ENCODE results near the gene ULBP3. TPM values are rescaled to one million over a fixed set of nuclear protein-coding genes. Genes with fewer than 3 reads are reported as not detected.

The ULBP3 gene
- total RNA-seq (under 1 TPM; 0.39 to 0.75 TPM), polyA plus RNA-seq (under 1 TPM in 1 of 2 donors, not detected in 1; 0.41 TPM)
- long read RNA-seq, donor 1, partial matches to known transcripts, result 0 of 1 reads
- long read RNA-seq, donor 1, other reads (novel, unspliced or antisense), result 0 of 1 reads
- long read RNA-seq, donor 2, result 0 reads

GRCh38 chr6:150068720-150069648 is at the start of gene ULBP3:
TSS of gene ULBP3 (minus strand) at chr6:150069121. CDS start at chr6:150069066, 55 bp downstream.
- Histone ChIP-seq H3K9me3 (ENCODE audit: control insufficient read depth, low read length) (no peaks in the 10 kb centered on the region), H3K4me1 (ENCODE audit: control insufficient read depth in 1 of 2, insufficient read depth in 2 of 2, low read length in 2 of 2) (no peaks in the 10 kb centered on the region), H3K27ac (ENCODE audit: low read depth in 1 of 2, low read length in 2 of 2) (peak within 1 kb of the TSS in 1 of 2 donors; percentile 29), H3K4me3 (ENCODE audit: low read length in 2 of 2) (peak within 1 kb of the TSS; percentile 37 to 84), H3K27me3 (ENCODE audit: control insufficient read depth in 1 of 2, insufficient read depth in 2 of 2, low read length in 1 of 2) (no peaks in the 10 kb centered on the region), H3K36me3 (ENCODE audit: control insufficient read depth in 1 of 2, insufficient read depth in 2 of 2, low read length in 1 of 2) (no peaks in the 10 kb centered on the region)
- intact Hi-C loops (cut with DNase I), result no loop called here
- WGBS, 2 donors, result 5 to 6% methylated on average over 61 to 72 of the region's 72 CpGs
- peak; percentile 93 to 97 for DNase-seq
- ATAC-seq (ENCODE audit: low FRiP score), result peak; percentile 92

- no peaks in the 10 kb centered on the region for H3K4me1 ChIP-seq (ENCODE audit: control insufficient read depth in 1 of 2, insufficient read depth in 2 of 2, low read length in 2 of 2)
- intact Hi-C loops (cut with DNase I), result no loop called here
- H3K36me3 ChIP-seq (ENCODE audit: control insufficient read depth in 1 of 2, insufficient read depth in 2 of 2, low read length in 1 of 2), result no peaks in the 10 kb centered on the region
- no peak for DNase-seq
- no peak overlapping the region for H3K27ac ChIP-seq (ENCODE audit: low read depth in 1 of 2, low read length in 2 of 2)
- no peaks in the 10 kb centered on the region for H3K27me3 ChIP-seq (ENCODE audit: control insufficient read depth in 1 of 2, insufficient read depth in 2 of 2, low read length in 1 of 2)
- no peak for ATAC-seq (ENCODE audit: low FRiP score)
- no peak overlapping the region for H3K4me3 ChIP-seq (ENCODE audit: low read length in 2 of 2)
- WGBS, 2 donors, result 92 to 93% methylated on average over 9 of the region's 9 CpGs
- no peaks in the 10 kb centered on the region for H3K9me3 ChIP-seq (ENCODE audit: control insufficient read depth, low read length)
Measured at GRCh38 chr6:150118627-150119026, 49.7 kb upstream of the ULBP3 start.

- intact Hi-C loops (cut with DNase I), result no loop called here
- Histone ChIP-seq H3K4me3 (ENCODE audit: low read length in 2 of 2) (no peak overlapping the region), H3K27me3 (ENCODE audit: control insufficient read depth in 1 of 2, insufficient read depth in 2 of 2, low read length in 1 of 2) (no peaks in the 10 kb centered on the region), H3K27ac (ENCODE audit: low read depth in 1 of 2, low read length in 2 of 2) (no peak overlapping the region), H3K9me3 (ENCODE audit: control insufficient read depth, low read length) (no peaks in the 10 kb centered on the region), H3K36me3 (ENCODE audit: control insufficient read depth in 1 of 2, insufficient read depth in 2 of 2, low read length in 1 of 2) (no peaks in the 10 kb centered on the region), H3K4me1 (ENCODE audit: control insufficient read depth in 1 of 2, insufficient read depth in 2 of 2, low read length in 2 of 2) (no peaks in the 10 kb centered on the region)
- DNase-seq (no peak), ATAC-seq (ENCODE audit: low FRiP score) (no peak)
- 86 to 97% methylated on average over 6 of the region's 6 CpGs for WGBS, 2 donors
Measured at GRCh38 chr6:150118203-150118602, 49.3 kb upstream of the ULBP3 start.

- WGBS, 2 donors, result 85 to 87% methylated on average over 8 of the region's 8 CpGs
- H3K9me3 ChIP-seq (ENCODE audit: control insufficient read depth, low read length), result no peaks in the 10 kb centered on the region
- no peak overlapping the region for H3K27ac ChIP-seq (ENCODE audit: low read depth in 1 of 2, low read length in 2 of 2)
- H3K36me3 ChIP-seq (ENCODE audit: control insufficient read depth in 1 of 2, insufficient read depth in 2 of 2, low read length in 1 of 2), result no peaks in the 10 kb centered on the region
- intact Hi-C loops (cut with DNase I), result no loop called here
- no peaks in the 10 kb centered on the region for H3K4me1 ChIP-seq (ENCODE audit: control insufficient read depth in 1 of 2, insufficient read depth in 2 of 2, low read length in 2 of 2)
- no peak overlapping the region for H3K4me3 ChIP-seq (ENCODE audit: low read length in 2 of 2)
- H3K27me3 ChIP-seq (ENCODE audit: control insufficient read depth in 1 of 2, insufficient read depth in 2 of 2, low read length in 1 of 2), result no peaks in the 10 kb centered on the region
- ATAC-seq (ENCODE audit: low FRiP score) (no peak), DNase-seq (no peak)
Measured at GRCh38 chr6:150116200-150116800, 47.4 kb upstream of the ULBP3 start.

GRCh38 chr6:150115769-150116168 is 46.8 kb upstream of the ULBP3 start:
- no peaks in the 10 kb centered on the region for H3K4me1 ChIP-seq (ENCODE audit: control insufficient read depth in 1 of 2, insufficient read depth in 2 of 2, low read length in 2 of 2)
- intact Hi-C loops (cut with DNase I), result no loop called here
- H3K27ac ChIP-seq (ENCODE audit: low read depth in 1 of 2, low read length in 2 of 2), result no peak overlapping the region
- H3K27me3 ChIP-seq (ENCODE audit: control insufficient read depth in 1 of 2, insufficient read depth in 2 of 2, low read length in 1 of 2), result no peaks in the 10 kb centered on the region
- DNase-seq (no peak), ATAC-seq (ENCODE audit: low FRiP score) (no peak)
- H3K36me3 ChIP-seq (ENCODE audit: control insufficient read depth in 1 of 2, insufficient read depth in 2 of 2, low read length in 1 of 2), result no peaks in the 10 kb centered on the region
- WGBS, 2 donors, result 93 to 96% methylated on average over 24 to 25 of the region's 25 CpGs
- H3K4me3 ChIP-seq (ENCODE audit: low read length in 2 of 2), result no peak overlapping the region
- no peaks in the 10 kb centered on the region for H3K9me3 ChIP-seq (ENCODE audit: control insufficient read depth, low read length)

GRCh38 chr6:150112233-150112632 is 43.3 kb upstream of the ULBP3 start:
- Histone ChIP-seq H3K9me3 (ENCODE audit: control insufficient read depth, low read length) (no peaks in the 10 kb centered on the region), H3K27me3 (ENCODE audit: control insufficient read depth in 1 of 2, insufficient read depth in 2 of 2, low read length in 1 of 2) (no peaks in the 10 kb centered on the region), H3K4me1 (ENCODE audit: control insufficient read depth in 1 of 2, insufficient read depth in 2 of 2, low read length in 2 of 2) (no peaks in the 10 kb centered on the region), H3K27ac (ENCODE audit: low read depth in 1 of 2, low read length in 2 of 2) (no peak overlapping the region), H3K36me3 (ENCODE audit: control insufficient read depth in 1 of 2, insufficient read depth in 2 of 2, low read length in 1 of 2) (no peaks in the 10 kb centered on the region), H3K4me3 (ENCODE audit: low read length in 2 of 2) (no peak overlapping the region)
- intact Hi-C loops (cut with DNase I), result no loop called here
- DNase-seq, result no peak
- 89 to 90% methylated on average over 6 of the region's 6 CpGs for WGBS, 2 donors
- ATAC-seq (ENCODE audit: low FRiP score), result no peak

GRCh38 chr6:150102750-150103270 is 33.9 kb upstream of the ULBP3 start:
- no peak for DNase-seq
- H3K9me3 ChIP-seq (ENCODE audit: control insufficient read depth, low read length), result no peaks in the 10 kb centered on the region
- H3K27me3 ChIP-seq (ENCODE audit: control insufficient read depth in 1 of 2, insufficient read depth in 2 of 2, low read length in 1 of 2), result peaks cover 0 to 1% of the 10 kb centered on the region in 2 donors
- H3K27ac ChIP-seq (ENCODE audit: low read depth in 1 of 2, low read length in 2 of 2), result no peak overlapping the region
- H3K36me3 ChIP-seq (ENCODE audit: control insufficient read depth in 1 of 2, insufficient read depth in 2 of 2, low read length in 1 of 2), result no peaks in the 10 kb centered on the region
- no peak for ATAC-seq (ENCODE audit: low FRiP score)
- no peaks in the 10 kb centered on the region for H3K4me1 ChIP-seq (ENCODE audit: control insufficient read depth in 1 of 2, insufficient read depth in 2 of 2, low read length in 2 of 2)
- WGBS, 2 donors, result 94 to 95% methylated on average over 4 of the region's 4 CpGs
- no peak overlapping the region for H3K4me3 ChIP-seq (ENCODE audit: low read length in 2 of 2)
- intact Hi-C loops (cut with DNase I), result no loop called here

GRCh38 chr6:150100745-150101144 is 31.8 kb upstream of the ULBP3 start:
- WGBS, 2 donors, result 96 to 97% methylated on average over 19 of the region's 19 CpGs
- Histone ChIP-seq H3K4me3 (ENCODE audit: low read length in 2 of 2) (no peak overlapping the region), H3K4me1 (ENCODE audit: control insufficient read depth in 1 of 2, insufficient read depth in 2 of 2, low read length in 2 of 2) (no peaks in the 10 kb centered on the region), H3K27ac (ENCODE audit: low read depth in 1 of 2, low read length in 2 of 2) (no peak overlapping the region), H3K36me3 (ENCODE audit: control insufficient read depth in 1 of 2, insufficient read depth in 2 of 2, low read length in 1 of 2) (no peaks in the 10 kb centered on the region), H3K9me3 (ENCODE audit: control insufficient read depth, low read length) (no peaks in the 10 kb centered on the region), H3K27me3 (ENCODE audit: control insufficient read depth in 1 of 2, insufficient read depth in 2 of 2, low read length in 1 of 2) (peaks cover 0 to 1% of the 10 kb centered on the region in 2 donors)
- intact Hi-C loops (cut with DNase I), result no loop called here
- ATAC-seq (ENCODE audit: low FRiP score) (no peak), DNase-seq (no peak)
